A673 (cell line): ENCODE results near the gene SLIT3. TPM values are rescaled to one million over a fixed set of nuclear protein-coding genes. Genes with fewer than 3 reads are reported as not detected.

Experiments
- BruUV-seq: library from RNA; stranded (reverse); fragments of 400-500 nt; replicated peaks from 2 replicates; lab custom pipeline; 2021; lab: Mats Ljungman, UMichigan
- CTCF ChIA-PET: fragments of 300-600 bp; sonication (Branson Sonifier 250); formaldehyde crosslinking; loops from one replicate; lab custom pipeline; 2022; ENCODE audit warnings: antibody characterized with exemption; lab: Charles Lee
- POLR2A ChIA-PET: fragments of 300-600 bp; sonication (Branson Sonifier 250); formaldehyde crosslinking; loops from one replicate; lab custom pipeline; 2022; ENCODE audit warnings: antibody characterized with exemption; ENCODE audit not compliant: low non-redundant PET; lab: Charles Lee
- DNase-seq: peaks from one replicate; pipeline ENCODE4 v3.0.0-alpha.2; 2015; ENCODE audit warnings: low spot score
- H3K27ac ChIP-seq: fragments of 200-600 bp; sonication (generic); 2 replicates; pipeline ENCODE4 v1.5.1; 2016; ENCODE audit warnings: mixed run types, low read depth, mild to moderate bottlenecking, mixed read lengths, antibody characterized with exemption, low read length; ENCODE audit not compliant: poor library complexity, severe bottlenecking
- H3K27me3 ChIP-seq: fragments of 200-600 bp; sonication (generic); replicated peaks from 2 replicates; pipeline ENCODE4 v1.6.1; 2017; ENCODE audit warnings: mixed run types, low read depth, mild to moderate bottlenecking, mixed read lengths, antibody characterized with exemption, low read length; ENCODE audit not compliant: insufficient read depth, poor library complexity
- H3K36me3 ChIP-seq: fragments of 200-600 bp; sonication (generic); 2 replicates; pipeline ENCODE4 v1.6.1; 2016; ENCODE audit warnings: mixed run types, mild to moderate bottlenecking, mixed read lengths, antibody characterized with exemption, low read length; ENCODE audit not compliant: insufficient read depth, poor library complexity, severe bottlenecking
- H3K4me1 ChIP-seq: fragments of 200-600 bp; sonication (generic); 2 replicates; pipeline ENCODE4 v1.6.1; 2017; ENCODE audit warnings: mixed run types, mild to moderate bottlenecking, mixed read lengths, antibody characterized with exemption, low read length; ENCODE audit not compliant: insufficient read depth, poor library complexity, severe bottlenecking
- H3K4me3 ChIP-seq: fragments of 200-600 bp; sonication (generic); 2 replicates; pipeline ENCODE4 v1.5.1; 2016; ENCODE audit warnings: low read depth, mixed run types, mild to moderate bottlenecking, mixed read lengths, low read length; ENCODE audit not compliant: poor library complexity, severe bottlenecking
- H3K9me3 ChIP-seq: fragments of 200-600 bp; sonication (generic); 2 replicates; pipeline ENCODE4 v1.6.1; 2016; ENCODE audit warnings: mixed run types, low read depth, mild to moderate bottlenecking, mixed read lengths, antibody characterized with exemption, low read length; ENCODE audit not compliant: poor library complexity, severe bottlenecking
- EZH2 ChIP-seq: fragments of 200-600 bp; sonication (generic); IDR thresholded peaks from 2 replicates; pipeline ENCODE4 v1.6.1; 2017; ENCODE audit warnings: borderline replicate concordance, low read depth, mild to moderate bottlenecking, mixed read lengths, antibody characterized with exemption, low read length; ENCODE audit not compliant: poor library complexity, severe bottlenecking
- intact Hi-C: fragments of 100-400 bp; cut with micrococcal nuclease; formaldehyde crosslinking; loops from one replicate; pipeline ENCODE4 v1.10.0; 2022; ENCODE audit not compliant: unreplicated experiment
- total RNA-seq: library from RNA; stranded (reverse); gene quantifications from 2 replicates; pipeline ENCODE4 v1.2.3, GENCODE V29; 2021
- TF ChIP-seq, protein P1 (sequence below): fragments of 300-800, 200-600 bp; sonication (generic); conservative IDR thresholded peaks from 2 replicates; pipeline ENCODE4 v1.5.1; 2017; ENCODE audit warnings: low read depth, mild to moderate bottlenecking, antibody characterized with exemption, low read length, moderate library complexity, mixed read lengths

SLIT3 gene
- total RNA-seq, 1 experiment from 2014 or later: not detected

DNA sequence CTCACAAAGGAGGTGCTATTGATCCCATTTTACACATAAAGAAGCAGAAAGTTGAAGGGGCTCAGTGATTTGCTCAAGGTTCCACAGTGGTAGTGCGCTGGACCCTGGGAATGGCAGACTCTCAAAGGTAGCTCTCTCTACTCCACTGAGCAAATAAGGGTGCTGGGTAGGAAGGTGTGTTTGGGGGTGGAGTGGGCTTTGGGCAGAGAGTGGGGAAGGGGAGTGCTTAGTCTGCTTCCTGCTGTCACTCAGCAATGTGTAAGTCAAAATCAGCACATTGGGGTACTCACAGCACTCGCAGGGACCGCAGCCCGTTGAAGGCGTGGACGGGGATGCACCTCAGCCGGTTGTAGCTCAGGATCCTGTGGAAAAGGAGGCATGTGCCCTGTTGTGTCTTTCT is 579.0 kb downstream of the SLIT3 start:
- DNase-seq: no peak
- BruUV-seq: no TSS peak
- H3K9me3 ChIP-seq: no peaks in the 10 kb centered on the region
- H3K4me3 ChIP-seq: no peak overlapping the region
- intact Hi-C loops: no loop called here
- TF ChIP-seq EZH2: no peak
- TF ChIP-seq, protein P1, sequence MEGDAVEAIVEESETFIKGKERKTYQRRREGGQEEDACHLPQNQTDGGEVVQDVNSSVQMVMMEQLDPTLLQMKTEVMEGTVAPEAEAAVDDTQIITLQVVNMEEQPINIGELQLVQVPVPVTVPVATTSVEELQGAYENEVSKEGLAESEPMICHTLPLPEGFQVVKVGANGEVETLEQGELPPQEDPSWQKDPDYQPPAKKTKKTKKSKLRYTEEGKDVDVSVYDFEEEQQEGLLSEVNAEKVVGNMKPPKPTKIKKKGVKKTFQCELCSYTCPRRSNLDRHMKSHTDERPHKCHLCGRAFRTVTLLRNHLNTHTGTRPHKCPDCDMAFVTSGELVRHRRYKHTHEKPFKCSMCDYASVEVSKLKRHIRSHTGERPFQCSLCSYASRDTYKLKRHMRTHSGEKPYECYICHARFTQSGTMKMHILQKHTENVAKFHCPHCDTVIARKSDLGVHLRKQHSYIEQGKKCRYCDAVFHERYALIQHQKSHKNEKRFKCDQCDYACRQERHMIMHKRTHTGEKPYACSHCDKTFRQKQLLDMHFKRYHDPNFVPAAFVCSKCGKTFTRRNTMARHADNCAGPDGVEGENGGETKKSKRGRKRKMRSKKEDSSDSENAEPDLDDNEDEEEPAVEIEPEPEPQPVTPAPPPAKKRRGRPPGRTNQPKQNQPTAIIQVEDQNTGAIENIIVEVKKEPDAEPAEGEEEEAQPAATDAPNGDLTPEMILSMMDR: no peak
- H3K4me1 ChIP-seq: no peaks in the 10 kb centered on the region
- H3K36me3 ChIP-seq: no peaks in the 10 kb centered on the region
- POLR2A ChIA-PET: no interaction called here
- H3K27me3 ChIP-seq: peaks cover 20% of the 10 kb centered on the region
- H3K27ac ChIP-seq: no peak overlapping the region
- CTCF ChIA-PET: no interaction called here

DNA sequence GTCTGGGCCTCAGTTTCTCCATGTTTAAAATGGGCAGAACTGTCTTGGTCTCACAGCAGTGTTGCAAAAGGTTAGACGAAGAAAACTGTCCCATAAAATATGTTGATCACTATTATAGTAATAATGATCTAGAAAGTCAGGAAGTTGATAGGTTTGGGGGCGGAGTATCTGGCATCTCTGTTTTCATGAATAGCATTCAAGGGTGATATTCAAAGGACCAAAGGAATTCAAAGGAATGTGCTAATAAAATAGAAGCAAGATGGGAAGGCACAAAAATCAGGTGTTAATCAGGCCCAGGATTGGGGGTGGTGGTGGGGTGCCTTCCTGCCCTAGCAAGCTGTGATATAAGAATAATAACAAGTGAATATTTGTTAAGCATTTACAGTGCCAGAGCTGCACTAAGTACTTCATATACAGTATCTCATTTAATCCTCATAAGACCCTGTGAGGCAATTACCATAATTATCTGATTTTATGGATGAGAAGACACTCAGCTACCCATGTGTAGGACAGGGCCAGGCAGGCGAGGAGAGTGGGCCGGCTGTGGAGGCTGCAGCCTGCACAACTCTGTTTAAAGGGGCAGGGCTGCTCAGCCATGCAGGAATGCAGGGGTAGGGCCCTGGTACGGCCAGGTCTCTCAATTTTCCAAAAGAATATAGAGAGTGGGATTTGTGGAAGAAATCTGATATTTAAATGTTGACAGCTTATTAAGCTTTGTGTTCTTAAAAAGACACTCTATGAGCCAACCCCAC is 579.8 kb downstream of the SLIT3 start:
- no TSS peak for BruUV-seq
- Histone ChIP-seq H3K27ac (no peak overlapping the region), H3K27me3 (peaks cover 20% of the 10 kb centered on the region), H3K36me3 (no peaks in the 10 kb centered on the region), H3K4me3 (no peak overlapping the region), H3K4me1 (no peaks in the 10 kb centered on the region), H3K9me3 (no peaks in the 10 kb centered on the region)
- ChIA-PET POLR2A (no interaction called here), CTCF (no interaction called here)
- DNase-seq: no peak
- intact Hi-C loops: no loop called here
- TF ChIP-seq EZH2: no peak
- TF ChIP-seq, protein P1: no peak

DNA sequence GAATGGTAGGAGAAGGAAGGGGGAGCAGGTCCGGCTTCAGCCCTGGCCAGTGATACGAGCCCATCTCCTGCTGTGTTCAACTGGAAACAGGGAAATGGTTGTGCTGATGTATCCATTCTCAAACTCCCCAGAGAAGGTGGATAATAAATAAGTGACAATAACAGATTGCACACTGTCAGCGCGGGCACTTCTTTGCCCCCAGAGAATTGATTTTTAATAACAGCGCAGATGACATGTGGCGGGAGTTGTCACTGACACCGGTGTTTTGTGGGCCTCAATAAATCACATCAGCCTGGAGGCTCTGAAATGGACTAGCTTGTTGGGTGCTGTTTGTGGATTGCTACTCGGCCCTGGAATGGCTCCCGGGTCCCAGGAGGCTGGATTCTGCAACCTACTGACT is 580.4 kb downstream of the SLIT3 start:
- H3K36me3 ChIP-seq: no peaks in the 10 kb centered on the region
- H3K9me3 ChIP-seq: no peaks in the 10 kb centered on the region
- H3K4me3 ChIP-seq: no peak overlapping the region
- no TSS peak for BruUV-seq
- CTCF ChIA-PET: no interaction called here
- intact Hi-C loops: no loop called here
- H3K27me3 ChIP-seq: peaks cover 20% of the 10 kb centered on the region
- POLR2A ChIA-PET: no interaction called here
- H3K4me1 ChIP-seq: no peaks in the 10 kb centered on the region
- H3K27ac ChIP-seq: no peak overlapping the region
- no peak for TF ChIP-seq EZH2
- TF ChIP-seq, protein P1: no peak
- no peak for DNase-seq
